GM19438 (cell line): ENCODE measurements around the gene SFMBT2.

Source experiments
- ATAC-seq: cut with Tn5 transposase; IDR thresholded peaks from one replicate; pipeline ENCODE4 v1.9.1; 2021; ENCODE audit warnings: low read depth; ENCODE audit not compliant: unreplicated experiment

The SFMBT2 gene

GRCh38 chr10:7410862-7411670 is at the start of gene SFMBT2:
Gene SFMBT2 (minus strand): TSS chr10:7411034. CDS start chr10:7381898, 29,136 bp downstream.
- ATAC-seq = no peak

- no peak for ATAC-seq
These were observed 49.2 kb upstream of the SFMBT2 start for GRCh38 chr10:7460006-7460405.

GRCh38 chr10:7458556-7458955 is 47.7 kb upstream of the SFMBT2 start:
- ATAC-seq = no peak

- ATAC-seq = peak; percentile 82
These were observed 46.9 kb upstream of the SFMBT2 start for GRCh38 chr10:7457478-7458316.

GRCh38 chr10:7449063-7449695 is 38.3 kb upstream of the SFMBT2 start:
- ATAC-seq = no peak

- no peak for ATAC-seq
These were observed 34.8 kb upstream of the SFMBT2 start for GRCh38 chr10:7445474-7446185.

- no peak for ATAC-seq
These were observed 33.8 kb upstream of the SFMBT2 start for GRCh38 chr10:7444551-7445121.

- ATAC-seq = no peak
These were observed 32.2 kb upstream of the SFMBT2 start for GRCh38 chr10:7443036-7443435.

- ATAC-seq = no peak
These were observed 30.7 kb upstream of the SFMBT2 start for GRCh38 chr10:7441403-7442147.

GRCh38 chr10:7439696-7440095 is 28.9 kb upstream of the SFMBT2 start:
- ATAC-seq = no peak

- ATAC-seq = no peak
These were observed 27.6 kb upstream of the SFMBT2 start for GRCh38 chr10:7438196-7438986.

- ATAC-seq = no peak
These were observed 25.8 kb upstream of the SFMBT2 start for GRCh38 chr10:7436490-7437100.

GRCh38 chr10:7435674-7436073 is 24.8 kb upstream of the SFMBT2 start:
- peak; percentile 48 for ATAC-seq

- no peak for ATAC-seq
These were observed 23.5 kb upstream of the SFMBT2 start for GRCh38 chr10:7434378-7434777.

GRCh38 chr10:7433861-7434260 is 23.0 kb upstream of the SFMBT2 start:
- ATAC-seq = no peak

GRCh38 chr10:7432884-7433726 is 22.3 kb upstream of the SFMBT2 start:
- no peak for ATAC-seq

GRCh38 chr10:7428673-7429350 is 18.0 kb upstream of the SFMBT2 start:
- ATAC-seq = no peak
